NCI-H2107 treated with DMSO at 0.1 percent for 48 hours (cell line): ENCODE data around the gene NUP214.
"Not testable (repeated sequence)": the region's sequence is repeated elsewhere in the genome, so short reads cannot be mapped to it uniquely, and the experiment has no call there.

Experiments used
- DNase-seq: peaks from one replicate; lab custom pipeline; 2025; ENCODE audit not compliant: unreplicated experiment; lab: John Stamatoyannopoulos, UW

NUP214 gene

DNA sequence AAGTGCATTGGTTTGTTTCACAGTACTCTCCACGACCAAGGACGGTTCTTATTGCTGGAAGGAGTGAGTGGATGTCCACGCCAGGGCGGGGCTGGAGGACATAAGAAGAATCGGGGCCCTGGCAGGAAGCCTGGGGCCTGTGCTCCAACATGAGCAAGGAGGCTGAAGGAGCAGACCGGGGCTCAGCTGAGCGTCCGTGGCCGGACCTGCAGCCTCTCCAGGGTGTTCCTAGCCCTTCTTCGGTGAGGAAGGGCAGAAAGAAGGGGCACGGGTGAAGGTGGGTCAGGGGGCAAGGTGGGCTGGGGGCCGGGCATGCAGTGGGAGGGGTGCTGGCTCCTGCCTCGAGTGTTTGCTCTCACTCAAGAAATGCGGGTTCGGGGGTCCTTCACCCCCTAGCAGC lies 132.8 kb downstream of the NUP214 start:
- no peak for DNase-seq

DNA sequence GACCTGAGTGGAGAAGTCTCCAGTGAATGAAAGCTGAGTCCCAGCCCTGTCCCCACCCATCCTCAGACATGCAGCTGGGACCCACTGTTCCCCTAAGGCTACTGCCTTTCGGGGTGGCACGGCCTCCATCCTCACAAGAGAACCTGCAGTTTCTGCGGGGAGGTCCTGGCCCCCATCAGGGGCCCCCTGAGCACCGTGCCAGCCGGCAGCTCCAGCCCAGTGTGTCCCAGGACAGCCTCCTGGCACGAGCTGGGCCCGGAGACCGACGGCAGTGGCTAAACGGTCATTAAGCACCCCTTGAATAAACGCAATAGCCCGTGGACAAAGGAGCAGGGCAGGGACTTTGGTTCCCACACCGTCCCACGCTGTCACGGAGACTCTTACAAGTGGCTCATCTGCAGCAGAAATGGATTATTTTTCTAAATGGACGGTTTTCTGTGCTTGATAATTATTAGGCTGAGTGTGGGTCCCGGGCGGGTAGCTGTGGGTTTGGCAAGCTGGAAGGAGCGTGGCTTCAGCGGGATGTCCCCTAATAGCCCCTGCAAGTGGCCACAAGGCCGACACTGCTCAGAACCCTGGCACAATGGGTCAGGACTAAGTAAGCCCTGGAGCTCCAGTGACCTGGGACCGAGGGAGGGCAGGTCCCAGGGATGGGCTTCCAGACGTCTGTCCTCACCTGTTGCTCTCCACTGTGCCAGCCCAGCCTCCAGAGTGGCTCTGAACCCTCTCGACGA lies 133.5 kb downstream of the NUP214 start:
- DNase-seq: no peak

DNA sequence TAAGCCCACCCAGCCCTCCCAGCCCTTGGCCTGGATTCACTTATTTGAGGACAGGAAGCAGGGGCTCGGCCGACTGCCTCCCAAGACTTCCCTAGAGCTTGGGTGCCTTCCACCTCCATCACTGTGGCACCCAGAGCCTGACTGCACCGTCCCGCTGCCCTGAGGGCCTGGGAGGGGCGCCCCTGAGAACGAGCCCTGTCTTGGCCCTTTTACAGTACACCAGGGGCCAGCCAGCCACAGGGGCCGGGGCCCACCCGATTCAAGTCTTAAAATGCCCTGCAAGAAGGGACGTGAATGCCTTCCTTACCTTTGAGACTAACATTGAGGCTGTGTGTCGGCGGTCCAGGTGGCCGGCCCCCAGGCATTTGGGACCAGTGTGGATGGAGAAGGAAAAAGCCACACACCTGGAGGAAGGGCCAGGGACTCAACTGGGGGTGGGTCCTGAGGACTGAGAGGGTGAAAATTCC lies 134.1 kb downstream of the NUP214 start:
- DNase-seq: no peak

DNA sequence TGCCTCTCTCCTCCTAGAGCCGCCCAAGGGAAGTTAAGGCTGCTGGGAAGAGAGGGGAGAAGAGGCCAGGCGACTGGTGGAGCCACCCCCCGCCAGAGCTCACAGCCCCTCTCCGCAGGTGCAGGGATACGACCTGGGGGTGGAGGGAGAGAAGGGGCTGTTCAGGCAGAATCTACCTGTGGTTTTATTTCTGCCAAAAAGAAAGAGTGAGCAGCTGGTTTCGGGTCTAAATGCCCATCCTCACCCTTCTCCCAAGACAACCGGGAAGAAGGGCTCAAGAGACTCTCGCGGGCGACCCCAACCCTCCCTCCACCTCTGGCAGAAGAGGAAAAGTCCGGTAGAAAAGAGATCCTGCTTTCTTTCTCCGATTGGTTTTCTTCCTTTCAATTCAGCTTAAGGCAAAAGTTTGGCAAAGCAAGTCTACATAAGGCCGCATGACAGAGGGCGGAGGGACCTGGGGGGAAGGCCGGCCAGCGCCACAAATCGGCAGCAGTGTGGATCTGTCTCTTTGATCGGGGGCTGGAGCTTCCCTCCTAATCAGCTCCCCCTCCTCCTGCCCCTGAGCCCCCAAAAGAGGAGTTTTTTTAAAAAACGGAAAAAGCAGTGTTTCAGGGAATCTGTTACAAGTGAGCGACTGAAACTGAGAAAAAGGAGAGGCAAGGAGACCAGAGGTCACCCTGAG lies 134.7 kb downstream of the NUP214 start:
- no peak for DNase-seq

DNA sequence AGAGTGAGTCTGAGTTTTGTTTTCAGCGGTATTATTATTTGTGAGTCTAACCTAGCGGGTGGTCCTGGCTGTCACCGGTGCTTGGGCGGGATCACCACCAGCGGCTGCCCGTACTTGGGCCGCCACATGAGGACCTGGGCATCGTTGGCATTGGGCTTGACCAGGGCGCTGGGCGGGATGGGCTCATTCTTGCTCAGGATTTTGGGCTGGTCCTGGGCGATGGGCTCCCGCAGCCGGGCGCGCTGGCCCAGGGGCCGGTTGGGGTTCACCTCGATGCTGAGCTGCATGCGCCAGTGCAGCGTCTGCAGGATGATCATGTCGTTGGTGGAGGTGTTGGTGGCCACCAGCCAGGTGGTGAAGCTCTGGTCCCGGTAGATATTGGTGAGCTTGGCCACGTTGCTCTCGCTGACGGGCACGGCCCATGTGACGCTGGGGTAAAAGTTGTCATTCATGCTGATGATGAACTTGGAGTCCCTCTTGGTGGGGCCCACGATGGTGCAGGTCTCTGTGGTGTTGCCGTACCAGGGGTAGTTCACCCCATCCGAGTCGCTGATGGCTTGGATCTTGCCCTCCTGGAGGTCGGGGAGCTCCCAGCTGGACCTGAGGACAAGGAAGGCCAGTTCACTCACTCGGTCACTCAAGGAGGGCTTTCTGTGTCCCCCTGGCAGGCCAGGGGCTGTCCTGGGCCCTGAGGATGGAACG lies 135.5 kb downstream of the NUP214 start:
- DNase-seq: no peak

DNA sequence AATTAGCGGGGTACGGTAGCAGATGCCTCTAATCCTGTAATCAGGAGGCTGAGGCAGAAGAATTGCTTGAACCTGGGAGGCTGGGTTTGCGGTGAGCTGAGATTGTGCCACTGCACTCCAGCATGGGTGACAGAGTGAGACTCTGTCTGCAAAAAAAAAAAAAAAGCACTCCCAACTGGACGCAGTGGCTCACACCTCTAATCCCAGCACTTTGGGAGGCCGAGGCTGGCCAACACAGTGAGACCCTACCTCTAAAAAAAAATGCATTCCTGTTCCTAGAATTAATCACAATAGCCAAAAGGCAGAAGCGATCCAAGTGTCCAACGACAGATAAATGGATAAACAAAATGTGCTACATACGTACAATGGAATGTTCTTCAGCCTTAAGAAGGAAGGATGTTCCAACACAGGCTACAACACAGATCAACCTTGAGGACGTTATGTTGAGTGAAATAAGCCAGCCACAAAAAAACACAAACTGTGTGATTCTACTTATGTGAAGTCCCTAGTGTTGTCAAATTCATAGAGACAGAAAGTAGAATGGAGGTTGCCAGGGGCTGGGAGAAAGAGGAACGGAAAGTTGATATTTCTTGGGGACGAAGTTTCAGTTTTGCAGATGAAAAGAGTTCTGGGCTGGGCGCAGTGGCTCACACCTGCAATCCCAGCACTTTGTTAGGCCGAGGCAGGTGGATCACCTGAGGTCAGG lies 137.1 kb downstream of the NUP214 start:
- no peak for DNase-seq

DNA sequence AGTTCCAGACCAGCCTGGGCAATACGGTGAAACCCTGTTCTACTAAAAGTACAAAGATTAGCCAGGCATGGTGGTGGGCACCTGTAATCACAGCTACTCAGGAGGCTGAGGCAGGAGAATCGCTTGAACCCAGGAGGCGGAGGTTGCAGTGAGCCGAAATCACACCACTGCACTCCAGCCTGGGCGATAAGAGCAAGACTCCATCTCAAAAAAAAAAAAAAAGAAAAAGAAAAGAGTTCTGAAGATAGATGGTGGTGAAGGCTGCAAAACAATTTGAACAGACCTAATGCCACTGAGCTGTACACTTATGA lies 137.6 kb downstream of the NUP214 start:
- DNase-seq: not testable (repeated sequence)

DNA sequence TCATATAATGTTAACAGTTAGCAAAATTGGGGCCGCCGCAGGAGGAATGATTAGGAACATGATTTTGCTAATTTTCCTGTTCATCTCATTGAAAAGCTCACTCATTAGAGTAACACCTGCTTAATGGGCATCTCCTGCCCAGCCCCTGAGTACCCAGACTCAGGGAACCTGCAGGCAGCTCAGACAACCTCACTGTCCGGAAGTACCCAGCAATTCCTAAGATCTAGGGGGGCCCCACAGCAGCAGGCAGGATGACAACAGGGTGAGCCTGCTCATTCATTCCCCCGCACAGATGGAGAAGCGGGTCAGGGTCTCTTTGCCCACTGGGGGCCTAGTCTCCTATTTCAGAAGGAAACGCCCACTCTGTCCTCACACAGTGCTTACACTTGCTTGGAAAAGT lies 138.3 kb downstream of the NUP214 start:
- DNase-seq: no peak

DNA sequence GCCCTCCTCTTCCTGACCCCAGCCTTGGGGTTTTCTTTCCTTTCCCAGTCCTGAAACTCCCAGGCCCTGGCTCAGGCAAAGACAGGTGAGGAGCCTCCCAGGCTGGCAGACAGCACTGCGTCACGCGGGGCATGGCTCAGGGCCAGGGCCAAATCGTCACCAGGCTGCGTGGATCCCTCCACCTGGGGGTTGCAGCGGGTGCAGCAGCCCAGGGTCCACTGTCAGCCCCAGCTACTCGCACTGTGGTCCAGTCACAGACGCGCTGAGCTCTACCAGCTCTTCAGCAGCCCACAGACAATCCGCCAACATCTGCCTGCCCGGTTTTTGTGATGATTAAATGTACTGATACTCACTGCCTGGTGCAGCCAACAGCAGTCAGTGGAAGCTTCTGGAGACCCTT lies 138.8 kb downstream of the NUP214 start:
- no peak for DNase-seq

DNA sequence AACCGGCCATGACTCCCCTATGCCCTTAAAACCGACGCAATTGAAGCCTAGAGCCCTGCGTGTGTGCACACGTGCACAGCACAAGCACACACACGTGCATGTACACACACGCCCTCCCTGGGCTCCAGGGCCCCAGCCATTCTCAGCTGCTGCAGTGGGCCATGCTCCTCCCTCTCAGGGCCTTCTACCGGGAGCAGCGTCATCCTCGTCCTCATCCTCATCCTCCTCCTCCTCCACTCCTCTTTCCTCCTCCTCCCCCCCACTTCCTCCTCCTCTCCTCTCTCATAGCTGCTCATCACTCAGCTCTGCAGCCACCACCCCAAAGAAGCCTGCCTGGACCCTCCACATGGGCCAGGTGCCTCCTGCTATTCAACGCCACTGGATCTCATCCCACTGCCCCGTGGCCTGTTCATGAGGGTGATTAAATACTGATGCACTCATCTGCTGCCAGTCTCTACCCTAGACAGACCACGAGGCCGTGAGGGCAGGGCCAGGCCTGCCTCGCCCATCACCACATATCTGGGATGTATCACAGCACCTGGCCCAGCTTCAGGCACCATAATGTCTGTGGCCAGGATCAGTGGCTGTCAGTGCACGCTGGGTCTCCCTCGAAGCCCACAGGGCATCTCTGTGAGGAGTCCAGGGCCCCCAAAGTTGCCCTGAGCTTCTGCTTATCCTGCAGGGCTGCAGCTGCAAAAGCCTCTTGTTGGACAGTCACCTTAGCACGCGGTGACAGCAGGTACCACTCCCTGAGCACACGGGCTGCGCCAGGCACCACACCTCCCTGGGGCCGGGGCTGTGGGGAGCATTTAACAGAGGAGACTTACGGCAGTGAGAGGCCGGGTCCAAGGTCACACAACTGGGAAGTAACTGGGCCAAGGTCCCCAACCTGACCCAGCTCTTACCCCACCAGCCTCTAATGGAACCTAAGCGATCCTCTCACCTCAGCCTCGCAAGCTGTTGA lies 141.2 kb downstream of the NUP214 start:
- DNase-seq: no peak

DNA sequence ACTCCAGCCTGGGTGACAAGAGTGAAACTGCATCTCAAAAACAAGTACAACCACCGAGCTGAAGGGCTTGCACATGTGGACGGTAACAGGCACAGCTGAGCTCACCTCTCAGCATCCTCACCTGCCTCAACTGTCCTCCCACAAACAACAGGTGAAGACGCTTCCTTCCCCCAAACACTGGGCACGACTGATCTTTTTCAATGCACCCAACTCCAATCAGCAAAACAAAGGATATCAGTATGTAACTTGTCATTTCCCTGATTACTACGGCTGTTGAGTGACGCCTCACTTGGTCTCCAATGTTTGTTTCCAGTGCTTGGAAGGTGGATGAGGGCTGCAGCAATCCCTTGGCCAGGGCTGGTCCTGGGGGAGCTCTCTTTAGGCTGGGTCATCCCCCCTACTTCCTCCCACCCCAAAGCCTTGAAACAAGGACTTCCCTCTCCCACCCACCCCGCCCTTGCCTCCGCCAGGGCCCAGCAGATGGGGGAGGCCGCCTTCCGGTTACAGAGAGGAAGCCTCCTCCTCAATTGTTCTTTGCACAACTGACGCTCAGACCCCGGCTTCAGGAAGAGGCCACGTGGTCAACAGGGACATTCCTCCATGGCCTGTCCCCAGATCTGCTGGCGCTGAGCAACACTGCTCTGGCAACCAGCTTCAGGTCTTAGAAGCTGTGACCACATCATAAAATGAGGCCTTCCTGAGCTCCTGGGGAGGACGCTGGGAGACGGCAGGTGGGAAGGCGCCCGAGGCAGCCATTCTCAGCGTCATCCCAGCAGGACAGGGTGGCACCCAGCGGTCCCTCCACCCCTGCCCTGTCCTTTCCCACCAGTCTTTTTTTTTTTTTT lies 145.0 kb downstream of the NUP214 start:
- no peak for DNase-seq

DNA sequence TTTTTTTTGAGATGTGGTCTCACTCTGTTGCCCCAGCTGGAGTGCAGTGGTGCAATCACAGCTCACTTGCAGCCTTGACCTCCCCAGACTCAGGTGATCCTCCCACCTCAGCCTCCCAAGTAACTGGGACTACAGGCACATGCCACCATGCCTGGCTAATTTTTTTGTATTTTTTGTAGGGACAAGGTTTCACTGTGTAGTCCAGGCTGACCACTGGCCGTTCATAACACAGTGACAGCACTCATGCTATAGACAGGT lies 145.6 kb downstream of the NUP214 start:
- not testable (repeated sequence) for DNase-seq

DNA sequence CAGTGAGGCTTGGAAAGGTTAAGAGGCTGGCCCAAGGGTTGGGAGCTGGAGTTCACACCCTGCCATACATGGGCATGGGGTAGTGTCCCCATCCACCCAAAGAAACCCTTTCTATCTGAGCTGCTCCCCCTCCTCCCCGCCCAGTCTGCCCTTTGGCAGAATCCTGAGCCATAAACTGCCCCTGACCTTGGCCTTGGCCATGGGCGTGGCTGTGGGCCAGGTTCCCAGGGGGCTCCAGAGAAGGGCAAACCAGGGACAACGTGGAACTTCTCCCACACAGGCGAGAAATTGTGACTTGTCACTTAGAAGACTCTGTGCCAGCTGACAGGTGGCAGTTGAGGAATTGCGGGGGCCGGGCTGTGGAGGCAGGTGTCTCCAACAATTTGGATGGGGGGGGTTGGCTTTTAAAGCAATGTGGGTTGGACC lies 146.1 kb downstream of the NUP214 start:
- no peak for DNase-seq

DNA sequence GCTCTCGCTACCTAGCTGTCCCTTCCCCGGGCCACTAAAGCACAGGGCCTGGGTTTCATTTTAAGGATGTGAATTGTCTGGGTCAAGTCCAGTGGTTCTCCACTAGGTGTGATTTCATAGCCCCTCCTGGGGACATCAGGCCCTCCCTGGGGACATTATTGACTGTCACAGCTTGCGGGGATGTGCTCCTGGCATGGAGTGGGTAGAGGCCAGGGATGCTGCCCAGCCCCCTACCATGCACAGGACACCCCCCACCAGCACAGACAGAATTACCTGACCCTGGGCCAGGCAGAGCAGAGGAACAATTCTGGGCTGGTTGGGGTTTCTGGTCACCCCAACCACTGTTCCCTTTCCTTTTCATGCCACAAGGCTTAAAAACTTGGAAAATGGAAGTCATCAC lies 146.8 kb downstream of the NUP214 start:
- no peak for DNase-seq

DNA sequence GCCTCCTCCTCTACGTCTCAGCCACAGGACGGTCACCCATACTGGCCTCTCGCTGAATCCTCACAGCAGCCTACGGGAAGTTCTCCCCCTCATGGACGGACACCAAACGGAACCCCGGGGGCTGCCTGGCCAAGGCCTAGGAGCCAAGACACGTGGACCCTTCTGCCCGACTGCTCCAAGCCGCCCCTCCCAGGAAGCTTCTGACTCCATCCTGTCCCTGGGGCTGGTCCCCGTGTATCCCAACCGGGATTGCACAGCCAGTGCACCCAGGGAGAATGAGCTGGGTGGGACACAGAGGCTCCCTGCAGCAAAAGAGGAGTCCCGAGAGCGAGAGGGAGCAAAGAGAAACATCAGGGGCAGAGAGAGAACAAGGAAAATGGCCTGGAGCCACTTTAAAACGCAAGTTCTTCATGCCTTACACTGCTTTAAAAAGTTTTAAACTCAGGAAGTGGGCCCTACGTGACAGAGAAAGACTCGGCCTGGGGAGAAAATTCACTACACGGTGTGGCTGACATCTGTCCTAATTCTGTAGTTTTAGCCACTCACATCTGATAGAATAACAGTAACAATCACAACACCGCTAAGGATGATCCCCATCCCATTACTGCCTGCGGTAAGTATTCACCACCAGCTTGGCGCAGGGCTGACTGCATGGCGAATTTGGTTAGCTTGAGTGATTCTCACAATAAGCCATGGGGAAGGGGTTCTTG lies 147.9 kb downstream of the NUP214 start:
- DNase-seq: no peak

DNA sequence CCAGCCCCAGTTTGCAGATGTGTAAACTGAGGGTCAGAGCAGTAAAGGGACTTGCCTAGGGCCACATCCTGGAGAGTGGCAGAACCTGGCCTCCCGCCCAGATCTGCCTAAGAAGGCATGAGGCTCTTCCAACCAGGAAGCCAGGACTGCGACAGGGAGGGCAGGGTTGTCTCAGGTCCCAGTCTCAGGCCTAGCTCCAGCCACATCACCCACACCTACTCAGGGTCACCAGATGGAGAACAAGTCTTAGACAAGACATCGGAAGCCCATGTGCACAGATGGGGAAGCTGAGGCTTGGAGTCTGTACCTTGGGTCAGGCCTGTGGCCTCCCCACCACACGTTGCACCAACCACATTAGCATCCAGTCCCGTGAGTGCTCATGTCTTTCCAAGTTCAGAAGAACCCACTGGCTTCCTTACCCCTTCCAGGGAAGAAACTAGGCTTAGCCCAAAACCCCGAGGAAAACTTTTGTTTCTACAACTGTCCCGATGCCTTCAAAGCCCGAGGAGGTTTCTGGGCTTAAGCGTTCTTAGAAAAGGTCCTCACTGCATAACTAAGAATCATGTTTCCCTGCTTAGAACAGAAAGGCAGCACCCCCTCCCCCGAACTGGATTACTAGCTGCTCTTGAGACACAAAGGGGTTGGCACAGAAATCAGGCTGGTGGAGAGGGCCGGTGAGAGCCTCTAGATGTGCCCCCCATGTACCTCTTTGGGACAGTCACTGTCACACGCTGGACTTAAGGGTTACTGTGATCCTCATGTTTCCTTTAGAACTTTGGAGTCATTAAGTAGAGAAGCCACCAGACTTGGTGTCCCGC lies 148.7 kb downstream of the NUP214 start:
- DNase-seq: no peak

DNA sequence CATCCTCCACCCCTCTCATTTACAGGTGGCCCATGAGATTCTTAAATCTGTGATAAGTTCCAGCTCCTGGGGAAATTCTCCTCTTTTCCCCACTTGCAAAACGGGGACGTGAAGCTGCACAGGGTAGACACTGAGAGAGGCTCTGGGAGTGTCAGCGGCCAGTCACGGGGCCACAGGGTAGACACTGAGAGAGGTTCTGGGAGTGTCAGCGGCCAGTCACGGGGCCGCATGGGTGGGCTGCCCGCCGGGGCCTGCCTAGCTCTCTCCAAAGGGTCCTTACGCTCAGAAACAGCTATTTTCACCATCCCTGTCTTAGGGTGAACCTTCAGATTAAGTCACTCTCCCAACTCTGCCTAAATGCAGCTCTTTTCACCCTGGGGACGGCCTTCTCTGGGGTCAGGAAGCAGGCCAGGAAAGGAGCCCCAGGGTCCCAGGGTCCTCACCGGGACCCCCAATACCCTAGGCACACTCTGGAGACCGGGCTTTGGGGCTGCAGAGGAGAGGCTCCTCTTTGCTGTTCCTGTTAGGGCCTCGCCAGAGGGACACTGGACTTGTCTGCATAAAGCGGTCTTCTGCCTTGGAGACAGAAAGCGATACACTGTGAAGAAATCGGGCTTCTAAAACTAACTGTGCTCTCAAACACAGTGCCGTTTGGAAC lies 149.4 kb downstream of the NUP214 start:
- no peak for DNase-seq
